ENCODE results near the gene GCLC.

GCLC gene

GRCh38 chr6:53546281-53546680, 1.4 kb upstream of the GCLC start:
- DNase-seq (ENCODE audit: extremely low read depth, low read depth): no peak
- TF ChIP-seq CTCF (IDR thresholded peaks at IDR 0.05; ENCODE audit: low read depth, low read length, missing control alignments): no peak
- H3K4me3 ChIP-seq (replicated peaks; ENCODE audit: low read depth, low read length): no peak overlapping the region

- DNase-seq (ENCODE audit: extremely low read depth, low read depth): no peak
- peak overlapping the region; percentile 93 for H3K4me3 ChIP-seq (replicated peaks; ENCODE audit: low read depth, low read length)
- no peak for TF ChIP-seq CTCF (IDR thresholded peaks at IDR 0.05; ENCODE audit: low read depth, low read length, missing control alignments)
These were observed 758 bp downstream of the GCLC start for GRCh38 chr6:53544217-53544469.

- no peak for TF ChIP-seq CTCF (IDR thresholded peaks at IDR 0.05; ENCODE audit: low read depth, low read length, missing control alignments)
- peak overlapping the region; percentile 93 for H3K4me3 ChIP-seq (replicated peaks; ENCODE audit: low read depth, low read length)
- DNase-seq (ENCODE audit: extremely low read depth, low read depth): no peak
These were observed 1.3 kb downstream of the GCLC start for GRCh38 chr6:53543359-53544216.

- TF ChIP-seq CTCF (IDR thresholded peaks at IDR 0.05; ENCODE audit: low read depth, low read length, missing control alignments): no peak
- H3K4me3 ChIP-seq (replicated peaks; ENCODE audit: low read depth, low read length): no peak overlapping the region
- no peak for DNase-seq (ENCODE audit: extremely low read depth, low read depth)
These were observed 3.0 kb downstream of the GCLC start for GRCh38 chr6:53541900-53542299.

- DNase-seq (ENCODE audit: extremely low read depth, low read depth): no peak
- TF ChIP-seq CTCF (IDR thresholded peaks at IDR 0.05; ENCODE audit: low read depth, low read length, missing control alignments): no peak
These were observed 4.7 kb downstream of the GCLC start for GRCh38 chr6:53540129-53540692.

GRCh38 chr6:53539561-53539960, 5.3 kb downstream of the GCLC start:
- TF ChIP-seq CTCF (IDR thresholded peaks at IDR 0.05; ENCODE audit: low read depth, low read length, missing control alignments): no peak
- DNase-seq (ENCODE audit: extremely low read depth, low read depth): no peak
- H3K4me3 ChIP-seq (replicated peaks; ENCODE audit: low read depth, low read length): no peak overlapping the region

More at GRCh38 chr6:53540129-53540692, 4.7 kb downstream of the GCLC start:
- no peak overlapping the region for H3K4me3 ChIP-seq (replicated peaks; ENCODE audit: low read depth, low read length)

Data from HFF-Myc (cell line).